Activated CD4-positive, alpha-beta T cell treated with anti-CD3 and anti-CD28 coated beads, Interleukin-2, Interleukin-4, amounts not matched to agents 100 ng/mL and 50 ng/mL, durations not matched to agents 16 hours and 8 hours (primary cell): Measurements from ENCODE around the gene CKMT2.

Experiments
- DNase-seq: peaks from one replicate; pipeline ENCODE4 v3.0.0-alpha.2; 2020; ENCODE audit warnings: low spot score

Gene CKMT2

DNA sequence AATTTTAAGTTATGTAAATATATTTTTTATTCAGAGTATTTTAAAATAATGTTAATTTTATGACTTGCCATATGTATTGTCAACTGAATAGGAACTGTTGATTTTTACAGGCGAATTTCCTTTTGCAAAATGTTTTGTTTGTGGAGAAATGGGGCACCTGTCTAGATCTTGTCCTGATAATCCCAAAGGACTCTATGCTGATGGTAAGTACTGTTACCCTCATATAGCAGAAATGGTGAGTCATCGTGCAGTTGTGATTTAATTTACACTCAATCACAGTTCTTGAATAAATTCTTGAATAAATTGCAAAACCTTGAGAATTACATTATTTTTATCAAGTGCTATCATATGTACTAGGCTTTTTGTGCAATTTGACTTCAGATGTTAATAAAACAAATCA, 75.7 kb downstream of the CKMT2 start:
- no peak for DNase-seq

GRCh38 chr5:81310402-81311063, 77.4 kb downstream of the CKMT2 start:
- no peak for DNase-seq

DNA sequence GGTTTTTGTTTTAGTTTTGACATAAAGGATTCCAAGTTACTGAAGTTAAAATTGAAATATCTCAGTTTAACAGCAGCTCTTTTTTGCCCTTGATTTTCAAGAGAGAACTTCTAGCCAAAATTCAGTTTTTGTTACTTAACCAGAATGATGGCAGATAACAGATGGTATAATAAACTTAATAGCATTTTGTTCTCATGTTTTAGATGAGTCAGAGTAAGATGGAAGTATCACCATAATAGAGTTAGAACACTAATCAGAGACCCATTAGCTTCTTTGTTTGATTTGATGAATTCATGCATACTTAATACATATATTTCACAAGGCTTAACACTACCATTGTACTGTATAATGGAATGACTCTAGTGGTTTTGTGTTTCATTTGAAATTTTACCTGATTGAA, 80.2 kb downstream of the CKMT2 start:
- no peak for DNase-seq

DNA sequence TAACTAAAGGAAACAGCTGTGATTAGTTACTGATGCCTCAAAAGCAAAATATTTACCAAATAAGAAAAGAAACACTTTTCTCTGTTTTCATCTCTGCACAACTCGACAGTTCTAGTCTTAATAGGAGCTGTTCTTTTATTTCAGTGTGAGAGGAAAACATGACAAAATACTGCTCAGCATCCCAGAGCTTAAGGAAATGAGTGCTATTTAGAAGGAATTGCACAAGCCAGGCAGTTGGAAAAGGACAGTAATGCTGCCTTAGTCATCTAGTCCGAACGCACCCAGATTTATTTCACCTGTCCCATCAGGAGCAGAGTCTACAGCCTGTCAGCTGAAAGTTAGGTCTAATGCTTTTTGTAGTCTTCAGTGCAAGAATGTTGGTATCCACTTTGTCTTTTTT, 80.6 kb downstream of the CKMT2 start:
- DNase-seq, result no peak

GRCh38 chr5:81314581-81314980, 81.5 kb downstream of the CKMT2 start:
- no peak for DNase-seq

- no peak for DNase-seq
Observed at GRCh38 chr5:81315336-81315735, 82.2 kb downstream of the CKMT2 start.

DNA sequence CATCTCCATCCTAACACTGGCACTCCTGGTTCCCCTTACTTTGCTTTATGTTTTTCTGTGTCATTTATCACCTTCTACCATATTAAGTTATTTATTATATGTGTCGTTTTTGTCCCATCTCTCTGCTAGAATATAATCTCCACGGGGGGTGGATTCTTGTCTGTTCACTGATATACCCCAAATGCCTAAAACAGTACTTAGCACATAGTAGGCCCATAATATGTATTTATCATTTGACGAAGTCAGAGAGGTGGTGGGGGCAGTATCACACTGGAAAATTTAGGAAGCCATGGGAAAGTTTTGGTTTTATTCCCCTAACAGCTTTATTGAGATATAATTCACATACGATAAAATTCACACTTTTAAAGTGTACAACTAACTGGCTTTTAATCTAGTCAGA, 82.7 kb downstream of the CKMT2 start:
- DNase-seq, result no peak
